ENCODE data around the gene ST3GAL5. TPM values are rescaled to one million over a fixed set of nuclear protein-coding genes. Genes with fewer than 3 reads are reported as not detected.

Gene ST3GAL5
- total RNA-seq, 1 donor from 2014 or later, result 30.4 TPM

DNA sequence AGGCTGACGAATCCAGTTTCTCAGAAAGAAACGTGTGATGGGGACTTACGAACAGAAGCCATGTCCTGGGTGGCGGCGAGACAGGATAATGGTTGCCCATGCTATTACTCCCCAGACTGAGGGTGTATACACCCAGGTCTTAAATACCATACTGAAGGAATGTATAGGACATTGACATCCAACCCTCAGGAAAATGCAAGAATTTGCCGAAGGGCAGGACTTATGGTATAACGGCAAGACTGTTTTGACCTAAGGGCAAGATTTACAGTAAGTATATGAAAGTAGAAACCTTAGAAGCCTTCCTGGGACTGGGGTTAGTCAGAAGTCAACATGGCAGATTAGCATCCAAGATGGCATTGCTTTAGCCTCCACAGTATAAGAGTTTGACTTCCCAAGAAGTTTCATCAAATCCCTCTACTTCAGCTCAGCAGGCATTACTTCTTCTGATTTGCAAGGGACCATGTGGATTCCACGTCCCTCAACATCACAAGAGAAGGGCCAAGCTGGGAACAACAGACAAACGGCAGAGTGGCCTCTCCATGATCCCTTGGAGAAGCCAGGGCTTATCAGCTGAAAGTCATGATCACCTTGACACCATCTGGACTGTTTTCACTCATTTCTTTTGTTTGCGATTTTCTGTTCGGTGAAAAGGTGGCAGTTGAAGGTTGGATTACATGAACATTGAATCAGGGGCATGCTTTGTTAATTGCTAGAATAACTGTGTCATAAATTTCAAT lies 21.1 kb downstream of the ST3GAL5 start:
- intact Hi-C loops (cut with micrococcal nuclease), result loop anchor here (5.0 kb wide), 1 partner anchor 35 kb away; no protein-coding TSS in a partner anchor

DNA sequence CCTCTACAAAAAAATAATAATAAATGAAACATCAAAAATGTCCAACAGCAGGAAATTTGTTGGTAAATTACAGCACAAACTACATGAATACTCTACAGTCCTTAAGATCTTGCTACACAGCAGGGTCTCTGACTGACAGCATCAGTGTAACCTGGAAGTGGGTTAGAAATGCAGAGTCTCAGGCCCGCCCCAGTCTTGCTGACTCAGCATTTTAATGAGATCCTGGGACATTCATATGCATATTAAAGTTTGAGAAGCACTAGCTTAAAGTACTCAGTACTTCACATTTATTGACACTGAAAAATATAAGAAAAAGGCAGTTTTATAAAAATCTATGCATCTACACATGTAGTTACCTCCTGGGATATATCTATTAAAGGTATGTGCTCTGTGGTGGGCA lies 21.7 kb downstream of the ST3GAL5 start:
- intact Hi-C loops (cut with micrococcal nuclease), result loop anchor here (5.0 kb wide), 1 partner anchor 35 kb away; no protein-coding TSS in a partner anchor

DNA sequence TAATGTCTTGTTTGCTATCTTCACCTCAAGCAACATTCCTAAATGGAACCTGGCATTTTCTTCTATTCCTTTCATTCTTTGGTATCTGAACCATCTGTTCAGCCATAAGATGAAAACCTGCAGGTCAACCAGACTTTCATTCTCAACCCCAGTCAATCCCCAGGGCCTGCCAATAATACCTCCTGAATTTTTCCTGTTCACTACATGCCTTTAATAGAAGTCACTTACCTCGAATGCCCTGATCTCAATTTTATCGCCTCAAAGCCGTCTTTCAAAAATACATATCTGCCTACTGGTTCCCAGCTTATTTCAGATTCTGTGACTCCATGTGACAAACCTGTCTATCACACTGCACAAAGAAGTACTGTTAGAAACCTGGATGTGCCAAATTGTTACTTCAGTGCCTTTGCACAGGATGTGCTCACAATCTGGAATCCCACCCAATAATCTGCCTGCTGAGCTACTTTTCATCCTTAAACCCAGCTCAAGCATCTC lies 22.6 kb downstream of the ST3GAL5 start:
- intact Hi-C loops (cut with micrococcal nuclease), result loop anchor here (5.0 kb wide), 1 partner anchor 34 kb away; no protein-coding TSS in a partner anchor

DNA sequence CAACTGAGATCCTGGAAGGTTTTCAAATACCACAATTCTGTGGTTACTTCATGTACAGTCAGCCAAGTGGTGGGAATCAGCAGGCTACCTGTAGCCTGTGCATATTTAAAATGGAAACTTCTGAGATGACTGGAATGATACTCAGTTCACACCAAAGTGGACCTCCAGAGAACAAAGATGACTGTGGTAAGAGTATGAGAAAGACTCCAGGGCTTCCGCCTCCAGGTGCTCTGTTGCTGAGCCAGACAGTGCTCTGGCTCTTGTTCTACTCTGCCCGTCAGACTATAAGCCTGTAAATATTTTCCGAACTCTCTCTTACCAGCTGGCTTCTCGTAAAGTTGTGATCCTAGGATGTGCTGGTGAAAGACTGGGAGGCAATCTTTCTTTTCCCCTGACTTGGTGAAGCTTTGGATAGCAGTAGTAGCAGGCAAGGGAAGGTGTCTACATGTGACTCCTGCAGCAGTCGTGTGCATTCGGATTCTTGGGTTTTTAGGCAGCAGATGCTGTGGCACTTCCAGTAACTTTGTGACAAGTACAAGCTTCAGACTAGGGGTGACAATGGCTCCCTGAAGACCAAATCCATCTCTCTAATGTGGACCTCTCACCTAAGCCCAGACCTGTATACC lies 23.1 kb downstream of the ST3GAL5 start:
- intact Hi-C loops (cut with micrococcal nuclease), result loop anchor here (5.0 kb wide), 1 partner anchor 33 kb away; no protein-coding TSS in a partner anchor

DNA sequence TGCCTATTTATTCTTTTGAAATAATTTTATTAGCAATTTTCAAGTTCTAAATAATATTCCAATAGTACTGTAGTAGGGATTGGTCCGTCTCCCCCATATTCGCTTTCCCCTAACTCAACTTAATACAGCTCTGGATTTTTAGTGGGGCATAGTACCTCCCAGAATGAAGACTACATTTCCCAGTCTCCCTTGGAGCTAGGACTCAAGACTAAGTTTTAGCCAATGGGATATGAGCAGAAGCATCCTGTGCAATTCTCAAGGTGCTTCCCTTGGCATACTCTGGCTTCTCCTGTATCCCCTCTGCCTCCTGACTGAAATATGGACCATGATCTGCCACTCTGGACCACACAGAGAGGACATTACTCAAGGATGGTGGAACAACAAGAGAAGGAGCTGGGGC lies 24.1 kb downstream of the ST3GAL5 start:
- intact Hi-C loops (cut with micrococcal nuclease), result loop anchor here (5.0 kb wide), 1 partner anchor 32 kb away; no protein-coding TSS in a partner anchor

DNA sequence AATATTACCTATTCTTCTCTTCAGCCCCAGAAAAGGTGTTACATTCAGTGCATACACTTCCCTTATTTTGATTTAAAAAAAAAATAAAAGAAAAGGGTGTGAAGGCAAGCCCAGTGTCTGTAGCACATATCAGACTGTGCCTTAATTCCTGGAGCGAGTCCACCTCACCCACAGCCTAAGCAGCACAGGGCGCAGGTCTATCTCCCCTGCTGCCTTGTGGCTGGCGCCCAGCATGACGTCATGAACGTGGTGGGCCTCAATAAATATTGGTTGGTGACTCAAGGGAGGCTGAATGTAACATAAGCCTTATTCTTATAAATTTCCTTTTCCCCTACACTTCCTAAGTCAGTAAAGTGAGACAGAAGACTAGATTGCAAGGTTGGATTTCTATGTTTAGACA lies 26.4 kb downstream of the ST3GAL5 start:
- intact Hi-C loops (cut with micrococcal nuclease), result no loop called here

DNA sequence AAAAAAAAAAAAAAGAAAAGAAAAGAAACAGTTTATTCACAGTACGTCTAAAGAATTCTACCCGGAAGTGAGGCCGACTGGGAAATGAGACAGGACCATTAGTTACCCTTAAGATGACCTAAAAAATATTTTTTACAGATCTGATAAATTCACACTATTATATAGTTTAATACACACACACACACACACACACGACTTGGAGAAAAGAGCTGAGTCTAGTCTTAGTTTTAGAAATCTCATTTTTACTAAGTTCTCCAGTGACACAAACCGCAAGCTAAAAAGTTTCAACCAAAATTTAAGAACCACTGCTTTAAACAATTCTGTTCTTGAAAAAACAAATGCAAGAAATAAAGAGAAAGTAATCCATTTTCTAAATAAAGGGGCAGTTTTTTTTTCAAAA lies 27.1 kb downstream of the ST3GAL5 start:
- intact Hi-C loops (cut with micrococcal nuclease), result loop anchor here (1.0 kb wide), 1 partner anchor 8 kb away; no protein-coding TSS in a partner anchor

DNA sequence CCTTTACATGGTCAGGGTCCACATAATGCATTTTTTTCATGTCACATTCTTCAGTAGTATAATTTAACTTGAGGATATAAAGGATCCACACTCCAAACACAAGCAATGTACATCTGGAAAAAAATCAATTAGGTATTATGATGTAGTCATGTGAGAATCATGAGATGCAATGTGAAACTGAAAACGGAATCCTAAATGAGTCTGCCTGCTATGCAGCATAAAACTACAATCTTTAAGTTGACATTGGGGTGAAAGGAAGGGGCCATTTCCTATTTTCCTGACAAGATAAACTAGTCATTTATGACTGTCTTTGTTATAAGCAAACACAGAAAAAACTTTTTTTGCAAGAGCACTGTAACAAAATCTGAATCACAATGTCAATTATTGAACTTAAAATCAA lies 27.6 kb downstream of the ST3GAL5 start:
- intact Hi-C loops (cut with micrococcal nuclease), result loop anchor here (1.0 kb wide), 1 partner anchor 8 kb away; no protein-coding TSS in a partner anchor

DNA sequence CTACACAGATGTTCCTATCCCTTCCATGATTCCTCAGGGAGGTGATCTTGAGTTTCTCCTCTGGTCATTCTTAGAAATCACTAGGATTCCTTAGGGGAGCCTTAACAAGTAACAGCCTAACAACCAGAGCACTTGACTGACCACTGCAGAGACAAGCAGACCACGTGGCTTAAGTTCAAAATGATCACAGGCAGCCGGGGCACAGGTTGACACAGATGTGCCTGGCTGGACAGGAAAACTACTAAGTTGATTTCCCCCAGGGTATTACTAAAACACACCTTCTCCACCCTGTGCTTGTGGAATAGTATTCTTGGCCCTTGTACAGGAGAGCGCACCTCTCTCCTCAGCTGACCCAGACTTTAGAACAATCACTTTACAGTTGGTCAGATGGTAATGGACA lies 29.9 kb downstream of the ST3GAL5 start:
- intact Hi-C loops (cut with micrococcal nuclease), result loop anchor here (10.0 kb wide), 1 partner anchor 336 kb away; the partner anchor contains the start of genes IMMT and MRPL35

DNA sequence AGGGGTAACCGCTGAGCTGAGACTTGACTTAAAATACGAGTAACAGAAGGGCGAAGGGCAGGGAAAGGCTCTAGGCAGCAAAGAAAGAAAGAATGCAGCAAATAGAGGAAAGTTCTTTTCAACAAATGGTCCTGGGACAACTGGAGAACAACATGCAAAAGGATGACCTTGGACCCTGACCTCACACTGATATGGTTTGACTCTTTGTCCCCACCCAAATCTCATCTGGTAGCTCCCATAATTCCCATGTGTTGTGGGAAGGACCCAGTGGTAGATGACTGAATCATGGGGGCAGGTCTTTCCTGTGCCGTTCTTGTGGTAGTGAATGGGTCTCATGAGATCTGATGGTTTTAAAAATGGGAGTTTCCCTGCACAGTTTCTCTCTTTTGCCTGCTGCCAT lies 33.9 kb downstream of the ST3GAL5 start:
- intact Hi-C loops (cut with micrococcal nuclease), result loop anchor here (2.0 to 10.0 kb wide), 2 partner anchors 144 to 340 kb away; partner anchors contain the start of genes IMMT and MRPL35

DNA sequence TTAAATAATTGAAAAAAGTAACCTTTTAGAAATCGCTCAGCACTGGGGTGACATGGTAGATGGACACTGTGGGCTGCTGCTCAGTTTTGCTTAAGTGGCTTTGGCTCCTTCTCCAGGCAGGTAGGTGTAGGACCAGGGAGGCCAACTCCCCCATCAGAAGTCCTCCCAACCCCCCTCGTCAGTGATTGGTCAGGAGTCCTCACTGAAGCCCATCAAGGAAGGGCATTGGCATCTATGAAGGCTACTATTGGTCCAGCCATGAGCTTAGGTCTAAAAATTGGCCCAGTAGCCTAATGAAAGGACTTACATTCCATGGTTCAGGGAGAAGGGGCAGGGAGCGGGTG lies 34.7 kb downstream of the ST3GAL5 start:
- intact Hi-C loops (cut with micrococcal nuclease), result loop anchor here (2.0 to 10.0 kb wide), 2 partner anchors 145 to 341 kb away; partner anchors contain the start of genes IMMT and MRPL35

DNA sequence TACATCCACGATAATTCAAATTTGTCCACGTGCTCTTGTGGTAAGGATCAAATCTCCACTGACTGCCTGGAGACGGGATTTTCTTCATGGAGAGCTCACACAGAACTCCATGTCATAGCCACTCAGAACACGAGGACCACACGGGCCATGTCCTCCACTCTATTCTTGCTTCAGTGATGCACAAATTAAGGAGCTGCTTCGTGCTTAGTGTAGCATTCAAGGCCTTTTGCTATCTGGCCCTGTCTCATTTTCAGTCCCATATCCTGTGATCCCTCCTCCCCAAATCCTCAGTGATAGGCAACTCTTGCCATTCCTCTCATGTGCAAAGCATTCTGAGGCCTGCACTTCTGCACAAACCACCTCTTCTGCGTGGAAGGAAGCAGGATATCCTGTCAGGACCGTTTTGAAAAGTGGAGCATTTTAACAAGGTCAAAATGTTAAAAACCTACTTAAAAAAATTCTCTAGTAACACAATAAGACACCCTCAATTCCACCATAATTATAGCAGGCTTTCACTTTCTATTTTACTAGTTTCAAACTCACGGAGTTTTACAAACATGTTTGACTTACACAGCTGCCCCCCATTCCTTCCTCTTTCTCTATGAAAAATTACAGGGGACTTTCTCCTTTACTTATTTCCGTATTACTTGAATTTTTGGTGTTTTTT lies 35.2 kb downstream of the ST3GAL5 start:
- intact Hi-C loops (cut with micrococcal nuclease), result loop anchor here (1.0 to 10.0 kb wide), 5 partner anchors 8 to 341 kb away; partner anchors contain the start of genes IMMT and MRPL35

DNA sequence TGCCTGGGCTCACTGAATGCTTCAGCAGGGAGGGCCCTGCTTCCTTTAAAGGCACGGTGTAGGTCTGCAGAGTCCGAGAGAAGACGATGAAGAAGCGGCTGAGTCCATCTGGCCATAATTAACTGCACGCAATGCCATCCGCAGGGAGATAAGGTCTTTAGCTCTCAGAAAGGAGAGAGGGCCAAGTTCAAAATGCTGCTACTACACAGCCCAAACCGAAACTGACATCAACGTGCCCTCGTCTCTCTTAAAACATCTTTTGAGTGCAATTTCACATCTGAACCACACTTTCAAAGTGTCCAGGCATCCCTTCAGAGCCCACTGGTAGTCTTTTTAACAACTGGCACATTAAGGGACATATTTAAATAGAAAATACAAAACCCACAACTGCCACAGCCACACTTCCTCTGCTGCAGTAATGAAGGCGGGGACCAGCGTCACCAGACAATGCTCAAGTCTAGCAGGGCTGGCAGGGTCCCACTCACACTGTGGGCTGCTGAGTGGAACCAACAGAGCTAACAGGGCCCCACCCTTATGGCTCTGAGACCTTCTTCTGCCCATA lies 35.8 kb downstream of the ST3GAL5 start:
- intact Hi-C loops (cut with micrococcal nuclease), result loop anchor here (1.0 to 10.0 kb wide), 4 partner anchors 8 to 342 kb away; partner anchors contain the start of genes IMMT and MRPL35

DNA sequence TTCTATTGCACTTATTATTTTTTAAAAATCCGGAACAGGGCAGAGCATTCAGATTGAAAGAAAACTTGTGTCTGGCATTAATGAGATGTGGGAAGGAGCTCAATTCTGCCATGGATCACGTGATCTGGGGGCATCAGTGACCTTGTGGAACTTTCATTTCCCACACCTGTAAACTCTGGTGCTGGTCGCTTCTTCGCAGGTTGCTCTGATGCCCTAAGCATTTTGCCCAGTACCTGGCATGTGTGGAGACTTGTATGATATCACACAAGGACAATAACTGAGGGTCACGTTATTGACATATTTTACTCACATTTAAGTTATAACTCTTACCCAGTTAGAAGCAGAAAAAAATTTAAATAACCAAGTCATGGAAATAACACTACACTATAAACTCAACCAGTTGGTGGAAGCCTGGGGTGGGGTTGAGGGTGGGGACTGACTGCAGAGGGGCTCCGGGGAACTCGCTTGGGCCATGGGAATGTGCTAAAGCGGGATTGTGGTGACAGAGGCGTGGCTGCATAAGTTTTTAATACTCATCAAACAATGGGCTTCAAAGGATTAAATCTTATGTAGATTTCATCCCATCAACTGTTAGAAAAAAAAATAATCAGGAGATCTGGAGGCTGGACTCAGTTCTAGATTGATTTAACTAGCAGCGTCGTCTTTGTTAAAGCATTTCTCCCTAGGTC lies 36.5 kb downstream of the ST3GAL5 start:
- intact Hi-C loops (cut with micrococcal nuclease), result loop anchor here (10.0 kb wide), 1 partner anchor 343 kb away; the partner anchor contains the start of genes IMMT and MRPL35

DNA sequence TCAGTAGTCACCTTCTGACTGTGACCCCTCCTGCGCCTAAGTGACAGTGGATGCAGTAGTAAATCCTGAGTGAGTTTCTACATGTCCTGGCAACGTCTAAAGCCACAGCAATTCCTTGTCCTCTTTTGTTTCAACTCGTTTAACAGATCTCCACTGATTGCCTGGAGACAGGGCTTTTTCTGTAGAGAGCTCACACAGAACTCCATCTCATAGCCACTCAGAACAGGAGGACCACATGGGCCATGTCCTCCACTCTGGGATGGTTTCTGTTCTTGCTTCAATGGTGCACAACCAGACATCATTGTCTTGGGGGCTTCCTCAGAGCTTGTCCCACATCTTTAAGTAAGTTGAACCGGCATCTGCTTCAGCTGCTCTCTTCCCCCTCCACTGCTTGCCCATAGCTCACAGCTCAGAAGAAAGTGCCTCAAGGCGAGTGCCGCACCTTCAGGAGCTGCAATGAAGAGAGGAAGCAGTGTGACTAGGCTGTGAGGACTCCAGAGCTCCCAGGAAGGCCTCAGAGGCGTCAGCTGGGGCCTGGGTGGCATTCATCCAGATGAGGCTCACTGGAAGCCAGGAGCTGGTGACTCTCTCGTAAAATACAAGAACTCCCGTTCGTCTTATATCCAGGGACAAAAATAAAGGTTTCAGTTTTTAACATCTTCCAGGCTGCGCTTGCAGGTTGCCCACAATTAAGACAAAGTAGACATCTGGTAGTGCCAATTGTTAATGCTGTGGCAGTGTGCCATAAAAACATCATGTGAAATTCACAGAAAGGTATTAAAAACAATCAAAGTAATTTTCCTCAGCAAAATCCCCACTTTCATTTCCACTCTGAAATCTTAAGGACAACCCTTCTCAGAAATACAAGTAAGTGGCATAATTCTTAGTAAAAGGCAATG lies 37.3 kb downstream of the ST3GAL5 start:
- intact Hi-C loops (cut with micrococcal nuclease), result loop anchor here (10.0 kb wide), 1 partner anchor 343 kb away; the partner anchor contains the start of genes IMMT and MRPL35

DNA sequence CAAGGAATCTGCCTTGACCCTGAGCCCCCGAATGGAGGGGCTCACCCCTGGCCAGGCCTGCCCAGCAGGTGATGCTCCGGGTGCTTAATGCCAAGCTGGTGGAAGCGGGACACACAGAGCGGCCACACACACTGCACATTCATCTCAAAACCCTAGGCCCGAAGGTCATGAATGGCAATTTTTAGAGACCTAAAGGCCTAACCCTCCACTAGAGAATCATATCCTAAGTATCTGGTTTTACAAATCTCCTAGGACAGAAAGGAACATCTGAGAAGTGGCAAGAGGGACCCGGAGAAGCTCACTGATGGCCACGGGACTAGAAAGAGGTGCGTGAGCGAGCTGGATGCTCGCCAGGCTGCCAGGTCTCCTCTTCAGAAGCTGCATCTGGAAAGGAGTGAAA lies 38.3 kb downstream of the ST3GAL5 start:
- intact Hi-C loops (cut with micrococcal nuclease), result loop anchor here (10.0 kb wide), 1 partner anchor 344 kb away; the partner anchor contains the start of genes IMMT and MRPL35

DNA sequence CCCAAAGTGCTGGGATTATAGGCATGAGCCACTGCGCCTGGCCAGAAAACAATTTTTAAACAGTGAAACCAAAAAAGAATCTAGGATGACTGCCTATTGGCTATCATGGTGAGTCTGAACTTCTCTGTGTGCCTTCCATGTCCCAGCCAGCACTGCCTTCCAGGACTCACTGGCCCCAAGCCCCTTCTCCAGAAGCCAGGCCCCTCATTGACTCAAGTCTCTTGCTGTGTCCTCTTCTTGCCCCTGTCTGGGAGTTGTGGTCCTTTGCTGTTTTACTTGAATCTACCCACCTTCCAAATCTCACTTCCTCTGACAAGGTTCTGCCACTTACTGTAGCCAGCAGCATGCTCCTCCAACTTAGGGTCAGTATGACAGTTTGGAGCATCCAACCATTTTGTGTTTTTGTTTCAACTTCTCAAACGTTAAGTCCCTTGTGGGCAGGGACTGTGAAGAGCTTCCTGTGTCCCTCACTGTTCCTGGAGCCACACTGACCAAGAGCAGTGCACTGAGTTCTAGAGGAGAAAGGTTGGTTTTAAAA lies 41.7 kb downstream of the ST3GAL5 start:
- intact Hi-C loops (cut with micrococcal nuclease), result no loop called here

DNA sequence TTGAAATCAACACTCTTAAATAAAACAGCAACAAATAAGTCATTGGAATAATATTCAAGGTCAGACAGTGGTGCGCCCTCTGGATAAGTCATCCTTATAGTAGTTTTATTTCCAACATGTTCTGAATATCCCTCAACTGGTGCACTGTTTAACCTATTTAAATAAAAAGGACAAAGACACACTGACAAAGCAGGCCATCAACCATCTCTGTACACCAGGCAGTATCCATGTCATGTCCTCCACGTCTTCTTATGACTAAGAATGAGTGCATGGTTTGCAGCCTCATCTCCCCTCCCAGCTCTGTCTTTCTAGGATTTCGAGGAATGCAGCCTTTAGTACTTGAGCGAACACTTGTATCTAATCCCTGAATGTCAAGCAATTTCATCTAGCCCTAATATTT lies 42.4 kb downstream of the ST3GAL5 start:
- intact Hi-C loops (cut with micrococcal nuclease), result no loop called here

DNA sequence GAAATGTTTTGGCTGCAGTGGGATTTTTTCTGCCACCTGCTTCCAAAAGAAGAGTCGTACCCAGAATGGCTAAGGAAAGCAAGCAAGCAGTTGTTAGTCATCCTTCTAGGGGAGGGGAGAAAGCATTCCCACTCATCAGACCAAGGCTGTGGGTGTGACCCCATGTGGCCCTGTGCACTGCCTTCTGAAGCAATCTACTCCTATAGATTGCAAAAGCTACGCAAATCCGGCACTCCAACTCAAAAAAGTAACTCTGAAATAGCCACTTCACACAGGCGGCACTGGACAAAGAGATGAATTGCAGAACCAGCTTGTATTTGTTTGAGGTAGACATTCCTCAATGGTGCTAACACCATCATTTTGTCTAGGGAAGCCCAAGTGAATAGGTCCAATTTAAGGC lies 44.3 kb downstream of the ST3GAL5 start:
- intact Hi-C loops (cut with micrococcal nuclease), result no loop called here

All from T-helper 2 cell treated with Interferon-gamma antibody and Interleukin-4, amounts not matched to agents 100 ng/mL and 5 ng/mL, for 36 hours (primary cell).